Thoracic aorta (tissue), 2 donors: ENCODE results near the gene R3HDM2. TPM values are rescaled to one million over a fixed set of nuclear protein-coding genes. Genes with fewer than 3 reads are reported as not detected.

Experiments used
- ATAC-seq: fragments of 150-250 bp; one replicate; pipeline ENCODE4 v1.8.0; 2017; ENCODE audit warnings: low read depth; ENCODE audit not compliant: insufficient number of reproducible peaks, low FRiP score
- DNase-seq: peaks from one replicate; pipeline ENCODE4 v3.0.0-alpha.2; 2020; ENCODE audit warnings: low spot score
- H3K27ac ChIP-seq, 2 donors: fragments of 200-600 bp; sonication (generic); 1 replicate in 1 of 2; 2 replicates in 1 of 2; pipeline ENCODE4 v1.5.1; 2016; ENCODE audit warnings: mild to moderate bottlenecking in 2 of 2, moderate library complexity in 2 of 2
- H3K27me3 ChIP-seq: fragments of 200-600 bp; sonication (generic); replicated peaks from 2 replicates; pipeline ENCODE4 v1.6.0; 2016; ENCODE audit warnings: mild to moderate bottlenecking; ENCODE audit not compliant: insufficient read depth
- H3K36me3 ChIP-seq: fragments of 200-600 bp; sonication (generic); one replicate; pipeline ENCODE4 v1.5.1; 2016
- H3K4me1 ChIP-seq, 2 donors: fragments of 200-600 bp; sonication (generic); 1 replicate in 1 of 2; 2 replicates in 1 of 2; pipeline versions ENCODE4 v1.5.1 to v1.6.0; 2016; ENCODE audit warnings: low read depth in 2 of 2, mild to moderate bottlenecking in 1 of 2; ENCODE audit not compliant: control insufficient read depth in 1 of 2
- H3K4me3 ChIP-seq: fragments of 200-600 bp; sonication (generic); 2 replicates; pipeline ENCODE4 v1.5.1; 2016; ENCODE audit warnings: mild to moderate bottlenecking
- H3K9me3 ChIP-seq: fragments of 200-600 bp; sonication (generic); 2 replicates; pipeline ENCODE4 v1.5.1; 2016
- total RNA-seq, 2 donors: library from RNA; depleted of rRNA; stranded (reverse); fragments of >200 nt; gene quantifications; one replicate each; pipeline versions ENCODE4 v1.1.0 to v1.2.3, GENCODE V29; 2016
- TF ChIP-seq, protein P1 (sequence below): fragments of 200-600 bp; sonication (generic); IDR thresholded peaks from one replicate; pipeline ENCODE4 v1.5.1; 2019; ENCODE audit warnings: antibody characterized with exemption

Gene R3HDM2
- total RNA-seq, 2 donors from 2014 or later: 26.5 to 62.4 TPM

- H3K27ac ChIP-seq: no peak overlapping the region
- no peaks in the 10 kb centered on the region for H3K9me3 ChIP-seq
- DNase-seq (no peak), ATAC-seq (no peak)
- no peak overlapping the region for H3K4me3 ChIP-seq
- TF ChIP-seq, protein P1, sequence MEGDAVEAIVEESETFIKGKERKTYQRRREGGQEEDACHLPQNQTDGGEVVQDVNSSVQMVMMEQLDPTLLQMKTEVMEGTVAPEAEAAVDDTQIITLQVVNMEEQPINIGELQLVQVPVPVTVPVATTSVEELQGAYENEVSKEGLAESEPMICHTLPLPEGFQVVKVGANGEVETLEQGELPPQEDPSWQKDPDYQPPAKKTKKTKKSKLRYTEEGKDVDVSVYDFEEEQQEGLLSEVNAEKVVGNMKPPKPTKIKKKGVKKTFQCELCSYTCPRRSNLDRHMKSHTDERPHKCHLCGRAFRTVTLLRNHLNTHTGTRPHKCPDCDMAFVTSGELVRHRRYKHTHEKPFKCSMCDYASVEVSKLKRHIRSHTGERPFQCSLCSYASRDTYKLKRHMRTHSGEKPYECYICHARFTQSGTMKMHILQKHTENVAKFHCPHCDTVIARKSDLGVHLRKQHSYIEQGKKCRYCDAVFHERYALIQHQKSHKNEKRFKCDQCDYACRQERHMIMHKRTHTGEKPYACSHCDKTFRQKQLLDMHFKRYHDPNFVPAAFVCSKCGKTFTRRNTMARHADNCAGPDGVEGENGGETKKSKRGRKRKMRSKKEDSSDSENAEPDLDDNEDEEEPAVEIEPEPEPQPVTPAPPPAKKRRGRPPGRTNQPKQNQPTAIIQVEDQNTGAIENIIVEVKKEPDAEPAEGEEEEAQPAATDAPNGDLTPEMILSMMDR: no peak
- peaks cover 15 to 17% of the 10 kb centered on the region in 2 donors for H3K4me1 ChIP-seq
- H3K36me3 ChIP-seq: no peaks in the 10 kb centered on the region
- H3K27me3 ChIP-seq: no peaks in the 10 kb centered on the region
Measured at GRCh38 chr12:57474430-57474829, 43.6 kb upstream of the R3HDM2 start.

GRCh38 chr12:57473886-57474285, 43.0 kb upstream of the R3HDM2 start:
- Histone ChIP-seq H3K36me3 (no peaks in the 10 kb centered on the region), H3K27ac (no peak overlapping the region), H3K4me3 (no peak overlapping the region), H3K27me3 (no peaks in the 10 kb centered on the region), H3K4me1 (peaks cover 15 to 17% of the 10 kb centered on the region in 2 donors), H3K9me3 (no peaks in the 10 kb centered on the region)
- DNase-seq (no peak), ATAC-seq (no peak)
- TF ChIP-seq, protein P1: no peak

DNA sequence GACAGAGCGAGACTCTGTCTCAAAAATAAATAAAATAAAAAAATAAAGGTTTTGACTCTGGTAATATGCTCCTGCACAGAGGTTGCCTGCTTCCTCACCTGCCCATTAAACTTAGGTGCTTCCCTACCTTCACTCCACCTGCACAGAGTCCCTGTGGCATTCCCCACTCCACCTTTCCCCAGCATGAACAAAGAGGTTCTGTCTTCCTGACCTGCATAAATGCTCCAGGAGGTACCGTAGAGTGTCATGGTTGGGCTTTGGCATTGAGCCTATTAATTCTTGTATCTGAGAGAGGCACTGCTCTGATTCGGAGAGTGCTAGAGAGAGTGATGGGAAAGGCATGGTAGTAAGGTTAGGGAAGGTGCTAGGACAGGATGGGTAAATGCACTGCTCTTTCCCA, 42.5 kb upstream of the R3HDM2 start:
- no peaks in the 10 kb centered on the region for H3K36me3 ChIP-seq
- peaks cover 15 to 17% of the 10 kb centered on the region in 2 donors for H3K4me1 ChIP-seq
- H3K27ac ChIP-seq: no peak overlapping the region
- no peak overlapping the region for H3K4me3 ChIP-seq
- TF ChIP-seq, protein P1: no peak
- DNase-seq (no peak), ATAC-seq (no peak)
- no peaks in the 10 kb centered on the region for H3K27me3 ChIP-seq
- no peaks in the 10 kb centered on the region for H3K9me3 ChIP-seq

GRCh38 chr12:57472391-57472790, 41.5 kb upstream of the R3HDM2 start:
- H3K4me3 ChIP-seq: no peak overlapping the region
- peaks cover 15 to 17% of the 10 kb centered on the region in 2 donors for H3K4me1 ChIP-seq
- H3K27ac ChIP-seq: no peak overlapping the region
- no peaks in the 10 kb centered on the region for H3K36me3 ChIP-seq
- DNase-seq: no peak
- H3K27me3 ChIP-seq: no peaks in the 10 kb centered on the region
- no peaks in the 10 kb centered on the region for H3K9me3 ChIP-seq
- ATAC-seq: no peak
- TF ChIP-seq, protein P1: no peak

DNA sequence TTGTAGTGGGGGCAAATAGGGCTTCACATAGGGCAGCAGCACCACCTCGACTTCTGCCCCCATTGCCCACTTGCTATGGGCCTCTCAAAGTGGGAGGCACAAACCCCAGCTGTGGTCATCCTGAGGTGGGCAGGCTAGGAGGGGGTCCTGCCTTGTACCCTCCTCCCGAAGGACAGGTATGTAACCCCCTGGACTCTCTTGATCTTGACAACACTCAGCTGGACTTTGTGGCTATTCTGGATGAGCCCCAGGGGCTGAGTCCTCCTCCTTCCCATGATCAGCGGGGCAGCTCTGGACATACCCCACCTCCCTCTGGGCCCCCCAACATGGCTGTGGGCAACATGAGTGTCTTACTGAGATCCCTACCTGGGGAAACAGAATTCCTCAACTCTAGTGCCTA, 40.8 kb upstream of the R3HDM2 start:
- TF ChIP-seq, protein P1: no peak
- ATAC-seq (no peak), DNase-seq (no peak)
- no peaks in the 10 kb centered on the region for H3K27me3 ChIP-seq
- no peaks in the 10 kb centered on the region for H3K9me3 ChIP-seq
- H3K36me3 ChIP-seq: no peaks in the 10 kb centered on the region
- no peak overlapping the region for H3K27ac ChIP-seq
- no peak overlapping the region for H3K4me3 ChIP-seq
- peaks cover 15 to 17% of the 10 kb centered on the region in 2 donors for H3K4me1 ChIP-seq
